HepG2 (cell line): Measurements from ENCODE around the gene ZBTB4. TPM values are rescaled to one million over a fixed set of nuclear protein-coding genes. Genes with fewer than 3 reads are reported as not detected.

Experiments
- HBP1 ChIP-seq: IDR thresholded peaks from 2 replicates; pipeline ENCODE4 v1.6.1; 2016; ENCODE audit warnings: low read depth, control low read depth
- HMGA1 ChIP-seq: sonication (generic); formaldehyde crosslinking; conservative IDR thresholded peaks from 2 replicates; pipeline ENCODE4 v1.4.0; 2020; ENCODE audit warnings: missing genetic modification reagents
- MAF1 ChIP-seq: sonication (generic); formaldehyde crosslinking; IDR thresholded peaks from 2 replicates; pipeline ENCODE4 v1.5.0; 2020; ENCODE audit warnings: missing genetic modification reagents, borderline replicate concordance
- MED8 ChIP-seq: sonication (generic); formaldehyde crosslinking; IDR thresholded peaks from 2 replicates; pipeline ENCODE4 v1.8.1; 2023; ENCODE audit warnings: mild to moderate bottlenecking, missing genetic modification reagents; ENCODE audit not compliant: insufficient replicate concordance
- MYNN ChIP-seq: sonication (generic); formaldehyde crosslinking; IDR thresholded peaks from 2 replicates; pipeline ENCODE4 v1.4.0; 2020; ENCODE audit warnings: mild to moderate bottlenecking, low read depth, missing genetic modification reagents
- NPAS2 ChIP-seq: sonication (generic); formaldehyde crosslinking; IDR thresholded peaks from 2 replicates; pipeline ENCODE4 v1.8.0; 2022; ENCODE audit warnings: mild to moderate bottlenecking, missing genetic modification reagents, borderline replicate concordance
- SALL1 ChIP-seq: sonication (generic); formaldehyde crosslinking; IDR thresholded peaks from 2 replicates; pipeline ENCODE4 v1.8.0; 2022; ENCODE audit warnings: mild to moderate bottlenecking, missing genetic modification reagents
- SNAPC2 ChIP-seq: sonication (generic); formaldehyde crosslinking; IDR thresholded peaks from 2 replicates; pipeline ENCODE4 v1.8.1; 2022; ENCODE audit warnings: mild to moderate bottlenecking, missing genetic modification reagents
- SNAPC4 ChIP-seq: sonication (generic); formaldehyde crosslinking; IDR thresholded peaks from 2 replicates; pipeline ENCODE4 v1.4.0; 2020; ENCODE audit warnings: mild to moderate bottlenecking, missing genetic modification reagents
- TEAD3 ChIP-seq: optimal IDR thresholded peaks from 2 replicates; pipeline ENCODE3; 2016; ENCODE audit warnings: borderline replicate concordance
- UBTF ChIP-seq: sonication (generic); formaldehyde crosslinking; IDR thresholded peaks from 2 replicates; pipeline ENCODE4 v1.4.0; 2020; ENCODE audit warnings: mild to moderate bottlenecking, missing genetic modification reagents
- ZNF841 ChIP-seq: sonication (generic); formaldehyde crosslinking; IDR thresholded peaks from 2 replicates; pipeline ENCODE4 v1.8.1; 2023; ENCODE audit warnings: missing genetic modification reagents, borderline replicate concordance
- ZSCAN31 ChIP-seq: sonication (generic); formaldehyde crosslinking; IDR thresholded peaks from 2 replicates; pipeline ENCODE4 v1.5.0; 2020; ENCODE audit warnings: low read depth, mild to moderate bottlenecking, missing genetic modification reagents
- polyA plus RNA-seq, 8 experiments: library from polyadenylated mRNA; depleted of rRNA in 3 of 8; stranded (reverse) in 7 of 8; unstranded in 1 of 8; fragments of >200 nt; fragmentation: Illumina TruSeq in 4 of 8; extraction: Trizol in 4 of 8; gene quantifications; 2 replicates each; pipeline versions ENCODE4 v1.2.1 to v1.2.3, GENCODE V29; 2011 to 2016; ENCODE audit warnings: low read depth in 4 of 8, missing spikeins in 1 of 8, mixed read lengths in 1 of 8; ENCODE audit not compliant: insufficient read depth in 1 of 8
- total RNA-seq, 5 experiments: library from RNA; depleted of rRNA; stranded (reverse); fragments of >200 nt; fragmentation: Illumina TruSeq; extraction: Trizol; gene quantifications; 2 replicates each; pipeline ENCODE4 v1.2.3, GENCODE V29; 2016; ENCODE audit warnings: low read depth in 1 of 5
- TF ChIP-seq, protein P1 (sequence below): sonication (generic); formaldehyde crosslinking; IDR thresholded peaks from 2 replicates; pipeline ENCODE4 v1.5.0; 2020; ENCODE audit warnings: mild to moderate bottlenecking, missing genetic modification reagents
- TF ChIP-seq, protein P2 (sequence below): sonication (generic); formaldehyde crosslinking; IDR thresholded peaks from 2 replicates; pipeline ENCODE4 v1.4.0; 2020; ENCODE audit warnings: low read depth, mild to moderate bottlenecking, missing genetic modification reagents

ZBTB4 gene
- total and polyA plus RNA-seq, 2 of the 13 experiments (the other 11 are each of a cell fraction or from before 2014, with no cell fraction given): 4.3 to 7.4 TPM

GRCh38 chr17:7475764-7476422, 3.5 kb downstream of the ZBTB4 start (continued):
- TF ChIP-seq UBTF (CRISPR knock-in tag) (peak; percentile 26; the same call in 1 of the 2 replicates), ZSCAN31 (CRISPR knock-in tag) (no peak), MYNN (CRISPR knock-in tag) (no peak), MED8 (CRISPR knock-in tag) (no peak), SNAPC4 (no peak), HMGA1 (no peak), ZNF841 (CRISPR knock-in tag) (no peak), MAF1 (CRISPR knock-in tag) (no peak), TEAD3 (CRISPR knock-in tag) (peak; percentile 28), HBP1 (CRISPR knock-in tag) (no peak), NPAS2 (CRISPR knock-in tag) (no peak), SNAPC2 (CRISPR knock-in tag) (no peak), SALL1 (CRISPR knock-in tag) (peak; percentile 15; the same call in 1 of the 2 replicates)
- TF ChIP-seq, protein P1, sequence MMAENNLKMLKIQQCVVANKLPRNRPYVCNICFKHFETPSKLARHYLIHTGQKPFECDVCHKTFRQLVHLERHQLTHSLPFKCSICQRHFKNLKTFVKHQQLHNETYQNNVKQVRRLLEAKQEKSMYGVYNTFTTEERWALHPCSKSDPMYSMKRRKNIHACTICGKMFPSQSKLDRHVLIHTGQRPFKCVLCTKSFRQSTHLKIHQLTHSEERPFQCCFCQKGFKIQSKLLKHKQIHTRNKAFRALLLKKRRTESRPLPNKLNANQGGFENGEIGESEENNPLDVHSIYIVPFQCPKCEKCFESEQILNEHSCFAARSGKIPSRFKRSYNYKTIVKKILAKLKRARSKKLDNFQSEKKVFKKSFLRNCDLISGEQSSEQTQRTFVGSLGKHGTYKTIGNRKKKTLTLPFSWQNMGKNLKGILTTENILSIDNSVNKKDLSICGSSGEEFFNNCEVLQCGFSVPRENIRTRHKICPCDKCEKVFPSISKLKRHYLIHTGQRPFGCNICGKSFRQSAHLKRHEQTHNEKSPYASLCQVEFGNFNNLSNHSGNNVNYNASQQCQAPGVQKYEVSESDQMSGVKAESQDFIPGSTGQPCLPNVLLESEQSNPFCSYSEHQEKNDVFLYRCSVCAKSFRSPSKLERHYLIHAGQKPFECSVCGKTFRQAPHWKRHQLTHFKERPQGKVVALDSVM (CRISPR knock-in tag): peak; percentile 93
- TF ChIP-seq, protein P2, sequence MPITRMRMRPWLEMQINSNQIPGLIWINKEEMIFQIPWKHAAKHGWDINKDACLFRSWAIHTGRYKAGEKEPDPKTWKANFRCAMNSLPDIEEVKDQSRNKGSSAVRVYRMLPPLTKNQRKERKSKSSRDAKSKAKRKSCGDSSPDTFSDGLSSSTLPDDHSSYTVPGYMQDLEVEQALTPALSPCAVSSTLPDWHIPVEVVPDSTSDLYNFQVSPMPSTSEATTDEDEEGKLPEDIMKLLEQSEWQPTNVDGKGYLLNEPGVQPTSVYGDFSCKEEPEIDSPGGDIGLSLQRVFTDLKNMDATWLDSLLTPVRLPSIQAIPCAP (CRISPR knock-in tag): no peak
